HAP-1 (cell line): Measurements from ENCODE around the gene PDGFRA.
"Not testable (repeated sequence)": the region's sequence is repeated elsewhere in the genome, so short reads cannot be mapped to it uniquely, and the experiment has no call there.

Experiments
- DNase-seq, 2 experiments: peaks; one replicate each; pipeline ENCODE4 v3.0.0-alpha.2; 2016 to 2020; ENCODE audit warnings: low spot score in 2 of 2
- H3K27me3 ChIP-seq: fragments of 250-450 bp; sonication (Bioruptor Pico); 2 replicates; pipeline ENCODE4 v1.5.1; 2020; ENCODE audit warnings: low read depth, mild to moderate bottlenecking, moderate library complexity
- H3K36me3 ChIP-seq: fragments of 250-450 bp; sonication (Bioruptor Pico); replicated peaks from 2 replicates; pipeline ENCODE4 v1.5.1; 2020; ENCODE audit warnings: mild to moderate bottlenecking
- H3K4me1 ChIP-seq: fragments of 250-450 bp; sonication (Bioruptor Pico); 2 replicates; pipeline ENCODE4 v1.5.1; 2020; ENCODE audit warnings: mild to moderate bottlenecking
- H3K4me3 ChIP-seq: fragments of 250-450 bp; sonication (Bioruptor Pico); 2 replicates; pipeline ENCODE4 v1.5.1; 2020; ENCODE audit warnings: mild to moderate bottlenecking, moderate library complexity
- H3K9me3 ChIP-seq: fragments of 250-450 bp; sonication (Bioruptor Pico); 2 replicates; pipeline ENCODE4 v1.5.1; 2020; ENCODE audit warnings: mild to moderate bottlenecking, moderate library complexity
- in situ Hi-C: fragments of 300-500 bp; cut with MboI; formaldehyde crosslinking; loops from 3 replicates; pipeline ENCODE4 v1.14.3; 2020; ENCODE audit warnings: low sequenced_read_pairs, inconsistent platforms, mixed read lengths

Gene PDGFRA

DNA sequence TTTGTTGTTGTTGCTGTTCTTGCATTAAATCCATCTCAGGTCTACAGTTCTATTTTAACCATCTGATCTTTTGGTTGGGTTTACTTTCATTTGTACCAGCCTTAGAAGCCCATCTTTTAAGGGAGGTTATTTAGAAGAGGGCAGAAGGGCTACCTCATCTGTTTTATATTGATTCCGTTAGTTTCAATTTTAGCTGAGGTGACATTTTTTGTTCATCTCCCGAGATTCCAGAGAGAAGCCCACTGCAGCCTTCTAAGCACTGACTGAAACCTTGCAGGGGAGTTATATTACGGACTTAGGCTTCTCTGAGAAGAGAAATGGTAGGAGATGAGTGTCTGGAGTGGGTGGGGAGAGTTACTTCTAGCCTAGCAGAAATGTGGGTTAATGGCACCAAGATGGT, 101.8 kb downstream of the PDGFRA start:
- in situ Hi-C loops = no loop called here
- H3K9me3 ChIP-seq = no peaks in the 10 kb centered on the region
- no peak for DNase-seq

GRCh38 chr4:54332542-54332941, 103.4 kb downstream of the PDGFRA start:
- Histone ChIP-seq H3K27me3 (peaks cover 19% of the 10 kb centered on the region), H3K4me1 (no peaks in the 10 kb centered on the region), H3K9me3 (no peaks in the 10 kb centered on the region), H3K36me3 (no peaks in the 10 kb centered on the region), H3K4me3 (no peak overlapping the region)
- in situ Hi-C loops = no loop called here
- no peak for DNase-seq

More for the DNA sequence above, 101.8 kb downstream of the PDGFRA start:
- Histone ChIP-seq H3K4me3 (no peak overlapping the region), H3K4me1 (no peaks in the 10 kb centered on the region), H3K27me3 (peaks cover 18% of the 10 kb centered on the region; the same call in 1 of the 2 replicates), H3K36me3 (no peaks in the 10 kb centered on the region)

- no peak overlapping the region for H3K4me3 ChIP-seq
- peaks cover 23% of the 10 kb centered on the region for H3K27me3 ChIP-seq
- H3K4me1 ChIP-seq = no peaks in the 10 kb centered on the region
- in situ Hi-C loops = no loop called here
- DNase-seq = no peak
- no peaks in the 10 kb centered on the region for H3K9me3 ChIP-seq
- no peaks in the 10 kb centered on the region for H3K36me3 ChIP-seq
These were observed 104.6 kb downstream of the PDGFRA start for GRCh38 chr4:54333657-54334056.

DNA sequence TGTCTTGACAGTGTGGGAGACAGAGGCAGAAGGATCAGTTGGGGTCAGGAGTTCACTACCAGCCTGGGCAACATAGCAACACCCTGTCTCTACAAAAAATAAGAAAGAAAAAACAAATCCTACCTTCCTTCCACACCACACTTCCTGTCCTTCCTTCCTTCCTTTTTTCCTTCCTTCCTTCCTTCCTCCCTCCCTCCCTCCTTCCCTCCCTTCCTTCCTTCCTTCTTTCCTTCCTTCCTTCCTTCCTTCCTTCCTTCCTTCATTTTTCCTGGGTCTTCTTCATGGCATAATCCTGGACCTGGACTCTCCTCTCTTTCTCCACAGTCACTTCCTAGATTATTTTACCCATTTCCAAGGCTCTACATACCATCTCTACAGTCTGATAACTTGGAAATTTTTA, 105.7 kb downstream of the PDGFRA start:
- H3K4me3 ChIP-seq, H3K9me3 ChIP-seq, H3K4me1 ChIP-seq, H3K36me3 ChIP-seq, DNase-seq, in situ Hi-C loops: not testable (repeated sequence)
- peaks cover 12% of the 10 kb centered on the region for H3K27me3 ChIP-seq

DNA sequence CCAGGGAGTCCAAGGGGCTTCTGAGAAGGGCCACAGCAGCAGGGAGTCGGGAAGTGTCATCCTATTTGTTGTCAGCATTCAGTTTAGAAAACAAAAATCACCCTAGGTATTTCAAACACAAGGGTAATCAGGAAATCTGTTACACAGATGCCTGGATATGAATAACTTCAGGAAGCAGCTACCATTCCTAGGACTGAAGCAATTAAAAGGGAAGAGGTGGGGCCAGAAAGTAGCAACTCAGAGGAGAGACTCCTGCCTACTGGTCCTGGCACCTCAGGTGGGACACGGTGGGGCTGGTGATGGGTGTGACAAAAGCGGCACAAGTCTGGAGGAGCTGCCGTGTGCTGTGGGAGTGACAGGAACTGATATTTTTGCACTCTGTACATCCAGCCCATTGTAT, 107.9 kb downstream of the PDGFRA start:
- Histone ChIP-seq H3K4me1 (no peaks in the 10 kb centered on the region), H3K27me3 (peaks cover 11% of the 10 kb centered on the region), H3K4me3 (no peak overlapping the region), H3K9me3 (no peaks in the 10 kb centered on the region), H3K36me3 (no peaks in the 10 kb centered on the region)
- DNase-seq = no peak
- in situ Hi-C loops = no loop called here

DNA sequence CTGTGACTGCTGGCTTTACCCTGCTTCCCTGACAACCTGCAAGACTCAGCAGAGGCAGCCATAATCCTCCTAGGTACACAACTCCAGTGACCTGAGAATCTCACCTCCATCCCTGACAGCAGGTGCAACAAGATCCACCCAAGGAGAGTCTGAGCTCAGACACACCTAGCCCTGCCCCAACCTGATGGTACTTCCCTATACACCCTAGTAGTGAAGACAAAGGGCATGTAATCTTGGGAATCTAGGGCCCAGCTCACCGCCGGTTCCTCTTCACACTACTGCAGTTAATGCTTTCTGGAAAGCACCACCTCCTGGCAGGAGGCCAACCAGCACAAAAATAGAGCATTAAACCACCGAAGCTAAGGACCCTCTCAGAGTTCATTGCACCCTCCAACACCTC, 113.0 kb downstream of the PDGFRA start:
- H3K4me1 ChIP-seq, H3K36me3 ChIP-seq, H3K9me3 ChIP-seq, DNase-seq, H3K27me3 ChIP-seq, H3K4me3 ChIP-seq, in situ Hi-C loops: not testable (repeated sequence)
